GM13977 (cell line): ENCODE measurements around the gene KCTD5.
"Not testable (repeated sequence)": the region's sequence is repeated elsewhere in the genome, so short reads cannot be mapped to it uniquely, and the experiment has no call there.

Experiments used
- DNase-seq: peaks from one replicate; pipeline ENCODE4 v3.0.0; 2012; ENCODE audit warnings: low spot score
- in situ Hi-C: fragments of 300-500 bp; cut with MboI; formaldehyde crosslinking; loops from one replicate; pipeline ENCODE4 v1.12.0; 2022; ENCODE audit warnings: low sequenced_read_pairs, low pct_unique_long_range_greater_than_20kb, mixed read lengths, inconsistent platforms; ENCODE audit not compliant: unreplicated experiment
- TF ChIP-seq, protein P1 (sequence below): IDR thresholded peaks from 2 replicates; pipeline ENCODE4 v1.5.1; 2012; ENCODE audit warnings: mild to moderate bottlenecking, control low read depth; ENCODE audit not compliant: insufficient read depth; ENCODE audit errors: extremely low read depth, missing control alignments

KCTD5 gene

DNA sequence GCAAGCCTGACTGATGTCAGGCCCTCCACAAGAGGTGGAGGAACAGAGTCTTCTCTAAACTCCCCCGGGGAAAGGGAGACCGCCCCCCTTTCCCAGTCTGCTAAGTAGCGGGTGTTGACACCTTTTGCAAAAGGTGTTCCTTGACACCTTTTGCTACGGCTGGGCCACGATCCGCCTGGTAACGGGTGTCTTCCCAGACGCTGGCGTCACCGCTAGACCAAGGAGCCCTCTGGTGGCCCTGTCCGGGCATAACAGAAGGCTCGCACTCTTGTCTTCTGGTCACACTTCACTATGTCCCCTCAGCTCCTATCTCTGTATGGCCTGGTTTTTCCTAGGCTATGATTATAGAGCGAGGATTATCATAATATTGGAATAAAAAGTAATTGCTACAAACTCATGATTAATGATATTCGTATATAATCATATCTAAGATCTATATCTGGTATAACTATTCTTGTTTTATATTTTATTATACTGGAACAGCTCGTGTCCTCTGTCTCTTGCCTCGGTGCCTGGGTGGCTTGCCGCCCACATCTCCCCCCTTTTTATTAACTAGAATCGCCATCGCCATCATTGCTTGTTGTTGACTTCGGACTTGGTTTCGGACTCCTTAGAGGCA, 21.5 kb upstream of the KCTD5 start:
- in situ Hi-C loops = not testable (repeated sequence)
- peak; percentile 12 for DNase-seq
- TF ChIP-seq, protein P1, sequence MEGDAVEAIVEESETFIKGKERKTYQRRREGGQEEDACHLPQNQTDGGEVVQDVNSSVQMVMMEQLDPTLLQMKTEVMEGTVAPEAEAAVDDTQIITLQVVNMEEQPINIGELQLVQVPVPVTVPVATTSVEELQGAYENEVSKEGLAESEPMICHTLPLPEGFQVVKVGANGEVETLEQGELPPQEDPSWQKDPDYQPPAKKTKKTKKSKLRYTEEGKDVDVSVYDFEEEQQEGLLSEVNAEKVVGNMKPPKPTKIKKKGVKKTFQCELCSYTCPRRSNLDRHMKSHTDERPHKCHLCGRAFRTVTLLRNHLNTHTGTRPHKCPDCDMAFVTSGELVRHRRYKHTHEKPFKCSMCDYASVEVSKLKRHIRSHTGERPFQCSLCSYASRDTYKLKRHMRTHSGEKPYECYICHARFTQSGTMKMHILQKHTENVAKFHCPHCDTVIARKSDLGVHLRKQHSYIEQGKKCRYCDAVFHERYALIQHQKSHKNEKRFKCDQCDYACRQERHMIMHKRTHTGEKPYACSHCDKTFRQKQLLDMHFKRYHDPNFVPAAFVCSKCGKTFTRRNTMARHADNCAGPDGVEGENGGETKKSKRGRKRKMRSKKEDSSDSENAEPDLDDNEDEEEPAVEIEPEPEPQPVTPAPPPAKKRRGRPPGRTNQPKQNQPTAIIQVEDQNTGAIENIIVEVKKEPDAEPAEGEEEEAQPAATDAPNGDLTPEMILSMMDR = peak; percentile 53

DNA sequence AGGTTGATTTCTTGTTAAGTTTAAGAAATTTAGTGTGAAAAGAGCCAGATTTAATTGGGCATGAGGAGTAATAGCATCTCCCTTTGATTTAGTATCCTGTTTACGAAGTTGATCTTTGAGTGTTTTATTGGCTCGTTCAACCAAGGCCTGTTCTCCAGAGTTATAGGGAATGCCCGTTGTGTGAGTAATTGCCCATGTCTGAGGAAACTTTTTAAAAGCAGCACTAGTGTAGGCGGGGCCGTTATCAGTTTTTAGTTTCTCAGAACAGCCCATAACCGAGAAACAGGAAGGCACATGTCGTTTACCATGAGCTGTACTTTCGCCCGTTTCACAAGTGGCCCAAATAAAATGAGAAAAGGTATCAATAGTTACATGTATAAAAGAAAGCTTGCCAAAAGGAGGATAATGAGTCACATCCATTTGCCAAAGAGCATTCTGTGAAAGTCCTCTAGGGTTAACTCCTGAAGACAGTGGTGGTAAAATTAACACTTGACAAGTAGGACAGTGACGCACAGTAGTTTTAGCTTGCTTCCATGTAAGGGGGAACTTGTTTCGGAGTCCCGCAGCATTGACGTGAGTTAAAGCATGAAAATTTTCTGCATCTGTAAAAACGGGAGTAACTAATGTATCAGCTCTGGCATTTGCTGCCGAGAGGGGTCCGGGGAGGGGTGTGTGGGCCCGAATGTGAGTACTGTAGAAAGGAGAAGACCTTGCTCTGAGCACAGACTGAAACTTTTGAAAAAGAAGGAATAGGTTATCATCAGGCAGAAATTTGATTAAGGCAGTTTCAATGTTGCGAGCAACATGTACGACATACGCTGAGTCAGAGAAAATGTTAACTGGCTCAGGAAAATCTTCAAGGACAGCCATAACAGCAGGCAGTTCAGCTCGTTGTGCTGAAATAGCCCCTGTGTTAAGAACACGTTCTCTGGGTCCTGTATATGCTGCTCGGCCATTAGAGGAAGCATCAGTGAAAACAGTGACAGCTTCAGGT, 18.5 kb upstream of the KCTD5 start:
- DNase-seq = no peak
- TF ChIP-seq, protein P1 = no peak
- in situ Hi-C loops = no loop called here

DNA sequence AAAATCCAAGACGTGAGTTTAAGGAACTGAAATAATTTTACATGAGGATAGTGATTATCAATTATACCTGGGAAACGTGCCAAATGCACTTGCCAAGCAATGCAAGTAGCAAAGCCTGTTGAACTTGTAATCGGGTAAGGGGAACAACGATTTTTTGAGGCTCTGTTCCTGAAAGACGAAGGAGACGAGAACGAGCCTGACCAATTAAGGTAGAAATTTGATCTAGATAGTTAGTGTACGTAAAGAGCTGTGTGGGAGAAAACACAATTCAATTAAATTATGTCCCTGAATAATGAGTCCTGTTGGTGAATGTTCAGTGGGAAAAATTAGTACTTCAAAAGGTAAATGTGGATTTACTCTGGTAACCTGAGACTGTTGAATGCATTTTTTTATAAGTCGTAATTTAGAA, 17.7 kb upstream of the KCTD5 start:
- DNase-seq = no peak
- TF ChIP-seq, protein P1 = no peak
- in situ Hi-C loops = no loop called here

DNA sequence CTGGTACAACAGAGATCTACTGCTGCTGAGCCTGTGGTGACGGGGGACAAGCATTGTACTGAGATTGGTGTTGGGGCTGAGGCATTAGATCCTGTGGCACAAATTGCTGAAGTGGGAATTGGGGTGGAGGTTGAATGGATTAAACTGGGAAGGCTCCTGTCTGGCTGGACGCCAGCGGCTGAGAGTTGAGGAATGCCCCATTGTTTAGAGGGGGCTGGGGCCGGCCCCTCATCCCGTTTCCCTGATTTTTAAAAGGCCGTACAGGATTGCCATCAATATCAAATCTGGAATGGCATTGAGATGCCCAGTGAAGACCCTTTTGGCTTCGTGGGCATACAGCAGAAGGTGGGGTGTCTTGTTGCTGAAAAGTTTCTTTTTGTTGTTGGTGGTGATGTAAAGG, 15.7 kb upstream of the KCTD5 start:
- in situ Hi-C loops, DNase-seq: not testable (repeated sequence)

DNA sequence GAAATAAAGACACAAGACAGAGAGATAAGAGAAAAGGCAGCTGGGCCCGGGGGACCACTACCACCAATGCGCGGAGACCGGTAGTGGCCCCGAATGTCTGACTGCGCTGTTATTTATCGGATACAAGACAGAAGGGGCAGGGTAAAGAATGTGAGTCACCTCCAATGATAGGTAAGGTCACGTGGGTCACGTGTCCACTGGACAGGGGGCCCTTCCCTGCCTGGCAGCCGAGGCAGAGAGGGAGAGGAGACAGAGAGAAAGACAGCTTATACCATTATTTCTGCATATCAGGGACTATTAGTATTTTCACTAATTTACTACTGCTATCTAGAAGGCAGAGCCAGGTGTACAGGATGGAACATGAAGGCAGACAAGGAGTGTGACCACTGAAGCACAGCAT, 12.7 kb upstream of the KCTD5 start:
- DNase-seq, in situ Hi-C loops: not testable (repeated sequence)

DNA sequence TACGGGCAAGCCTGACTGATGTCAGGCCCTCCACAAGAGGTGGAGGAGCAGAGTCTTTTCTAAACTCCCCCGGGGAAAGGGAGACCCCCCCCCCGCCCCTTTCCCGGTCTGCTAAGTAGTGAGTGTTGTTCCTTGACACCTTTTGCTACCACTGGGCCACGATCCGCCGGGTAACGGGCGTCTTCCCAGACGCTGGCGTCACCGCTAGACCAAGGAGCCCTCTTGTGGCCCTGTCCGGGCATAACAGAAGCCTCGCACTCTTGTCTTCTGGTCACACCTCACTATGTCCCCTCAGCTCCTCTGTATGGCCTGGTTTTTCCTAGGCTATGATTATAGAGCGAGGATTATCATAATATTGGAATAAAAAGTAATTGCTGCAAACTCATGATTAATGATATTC, 12.3 kb upstream of the KCTD5 start:
- TF ChIP-seq, protein P1 = peak; percentile 70
- in situ Hi-C loops = not testable (repeated sequence)
- peak; percentile 21 for DNase-seq

DNA sequence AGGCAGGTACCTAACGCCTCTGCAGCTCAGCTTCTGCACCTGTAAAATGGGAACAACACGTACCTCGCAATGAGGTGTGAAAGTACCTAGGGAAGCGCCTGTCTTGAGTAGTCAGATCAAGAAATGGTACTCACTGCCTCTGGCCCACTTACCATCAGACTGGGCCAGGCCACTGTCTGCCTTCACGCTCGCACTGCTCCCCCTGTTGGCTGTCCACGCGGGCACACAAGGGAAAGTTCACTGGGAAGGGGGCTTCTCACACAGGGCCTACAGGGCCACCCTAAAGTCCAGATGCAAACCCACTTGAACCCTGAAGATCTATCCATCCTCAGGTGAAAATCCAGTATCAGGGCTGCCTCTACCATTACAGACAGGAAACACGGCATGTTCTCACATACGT, 11.1 kb upstream of the KCTD5 start:
- in situ Hi-C loops, DNase-seq: not testable (repeated sequence)
- TF ChIP-seq, protein P1 = peak; percentile 42
